Measurements from ENCODE around the gene UBE3D. TPM values are rescaled to one million over a fixed set of nuclear protein-coding genes. Genes with fewer than 3 reads are reported as not detected.
A peak's percentile ranks its signal among the peaks of the same experiment; 100 is the strongest.
"Not testable (repeated sequence)": the region's sequence is repeated elsewhere in the genome, so short reads cannot be mapped to it uniquely, and the experiment has no call there.

Gene UBE3D
- polyA plus RNA-seq, 3 donors, result 6.7 to 10.1 (median 8.1) TPM

- no peak for DNase-seq
Measured at GRCh38 chr6:82980086-82980485, 85.6 kb downstream of the UBE3D start.

GRCh38 chr6:82979657-82980056 is 86.0 kb downstream of the UBE3D start:
- DNase-seq, result no peak

GRCh38 chr6:82978362-82978945 is 87.2 kb downstream of the UBE3D start:
- DNase-seq, result no peak

GRCh38 chr6:82976179-82976578 is 89.5 kb downstream of the UBE3D start:
- no peak for DNase-seq

- DNase-seq, result no peak
Measured at GRCh38 chr6:82971877-82972460, 93.7 kb downstream of the UBE3D start.

GRCh38 chr6:82970839-82971238 is 94.8 kb downstream of the UBE3D start:
- DNase-seq, result no peak

GRCh38 chr6:82968708-82969107 is 96.9 kb downstream of the UBE3D start:
- no peak for DNase-seq

- DNase-seq, result no peak
Measured at GRCh38 chr6:82963191-82963925, 102.3 kb downstream of the UBE3D start.

- no peak for DNase-seq
Measured at GRCh38 chr6:82959385-82959941, 106.2 kb downstream of the UBE3D start.

GRCh38 chr6:82958551-82958950 is 107.1 kb downstream of the UBE3D start:
- no peak for DNase-seq

GRCh38 chr6:82957868-82958245 is 107.8 kb downstream of the UBE3D start:
- DNase-seq, result no peak

GRCh38 chr6:82957171-82957867 is 108.3 kb downstream of the UBE3D start:
- peak; percentile 42 for DNase-seq

GRCh38 chr6:82955841-82956240 is 109.8 kb downstream of the UBE3D start:
- no peak for DNase-seq

GRCh38 chr6:82954937-82955577 is 110.6 kb downstream of the UBE3D start:
- DNase-seq, result no peak

GRCh38 chr6:82954356-82954755 is 111.3 kb downstream of the UBE3D start:
- DNase-seq, result no peak

- no peak for DNase-seq
Measured at GRCh38 chr6:82953871-82954270, 111.8 kb downstream of the UBE3D start.

- no peak for DNase-seq
Measured at GRCh38 chr6:82951935-82952334, 113.7 kb downstream of the UBE3D start.

- DNase-seq, result no peak
Measured at GRCh38 chr6:82951389-82951788, 114.3 kb downstream of the UBE3D start.

GRCh38 chr6:82930915-82931314 is 134.7 kb downstream of the UBE3D start:
- not testable (repeated sequence) for DNase-seq

- no peak for DNase-seq
Measured at GRCh38 chr6:82924799-82925535, 140.7 kb downstream of the UBE3D start.

- no peak for DNase-seq
Measured at GRCh38 chr6:82921258-82921657, 144.4 kb downstream of the UBE3D start.
